K562 (cell line): ENCODE measurements around the gene TMEM267. TPM values are rescaled to one million over a fixed set of nuclear protein-coding genes. Genes with fewer than 3 reads are reported as not detected.

ENCODE experiments used
- ARID2 ChIP-seq: fragments of 450-650 bp; IDR thresholded peaks from 2 replicates; pipeline ENCODE4 v1.6.1; 2017; ENCODE audit warnings: antibody characterized with exemption, mild to moderate bottlenecking
- CBX1 ChIP-seq: sonication (generic); IDR thresholded peaks from 2 replicates; pipeline ENCODE4 v1.6.1; 2016; ENCODE audit warnings: antibody characterized with exemption, low read depth, mild to moderate bottlenecking
- ELF4 ChIP-seq: fragments of 450-650 bp; formaldehyde crosslinking; IDR thresholded peaks from 2 replicates; pipeline ENCODE4 v1.4.0; 2022; ENCODE audit warnings: missing genetic modification characterization
- GABPA ChIP-seq: fragments of 200-800 bp; sonication (Bioruptor generic); conservative IDR thresholded peaks from 2 replicates; pipeline ENCODE4 v1.6.1; 2016; ENCODE audit warnings: low read depth, missing genetic modification characterization, missing compliant biosample characterization
- ILF3 ChIP-seq: fragments of 450-650 bp; IDR thresholded peaks from 2 replicates; pipeline ENCODE4 v1.6.1; 2018; ENCODE audit warnings: antibody characterized with exemption, mild to moderate bottlenecking, moderate library complexity, borderline replicate concordance
- ILK ChIP-seq: fragments of 450-650 bp; IDR thresholded peaks from 2 replicates; pipeline ENCODE4 v1.6.1; 2016; ENCODE audit warnings: missing genetic modification characterization, low read depth, mild to moderate bottlenecking, missing compliant biosample characterization, moderate library complexity, borderline replicate concordance
- MAFG ChIP-seq: fragments of 450-650 bp; conservative IDR thresholded peaks from 2 replicates; pipeline ENCODE4 v1.6.1; 2016; ENCODE audit warnings: missing genetic modification characterization, missing compliant biosample characterization
- MAFK ChIP-seq: IDR thresholded peaks from 2 replicates; pipeline ENCODE4 v1.6.1; 2011; ENCODE audit warnings: low read length, improper control_type of control experiment
- NR2F6 ChIP-seq: fragments of 450-650 bp; formaldehyde crosslinking; IDR thresholded peaks from 2 replicates; pipeline ENCODE4 v1.4.0; 2020; ENCODE audit warnings: mild to moderate bottlenecking
- POLR2AphosphoS2 ChIP-seq: IDR thresholded peaks from 2 replicates; pipeline ENCODE4 v1.6.1; 2012; ENCODE audit warnings: low read length, improper control_type of control experiment
- POLR3A ChIP-seq: IDR thresholded peaks from 2 replicates; pipeline ENCODE4 v1.6.1; 2011; ENCODE audit warnings: borderline replicate concordance, mild to moderate bottlenecking, moderate library complexity; ENCODE audit not compliant: insufficient read length, insufficient read depth; ENCODE audit errors: extremely low read depth
- RAD51 ChIP-seq: fragments of 450-650 bp; IDR thresholded peaks from 2 replicates; pipeline ENCODE4 v1.7.1; 2016; ENCODE audit warnings: low read depth, mild to moderate bottlenecking, borderline replicate concordance
- RBM15 ChIP-seq: fragments of 200-400 bp; formaldehyde crosslinking; IDR thresholded peaks from 2 replicates; pipeline ENCODE4 v1.6.1; 2018; ENCODE audit warnings: mild to moderate bottlenecking, low read length, moderate library complexity; ENCODE audit not compliant: insufficient read depth
- RFX1 ChIP-seq: fragments of 450-650 bp; IDR thresholded peaks from 2 replicates; pipeline ENCODE4 v1.6.1; 2016; ENCODE audit warnings: mild to moderate bottlenecking, moderate library complexity
- SAFB2 ChIP-seq: fragments of 200-400 bp; formaldehyde crosslinking; IDR thresholded peaks from 2 replicates; pipeline ENCODE4 v1.6.1; 2018; ENCODE audit warnings: borderline replicate concordance, low read length, low read depth, moderate library complexity; ENCODE audit not compliant: severe bottlenecking
- SNIP1 ChIP-seq: fragments of 450-650 bp; IDR thresholded peaks from 2 replicates; pipeline ENCODE4 v1.7.1; 2017; ENCODE audit warnings: low read depth, mild to moderate bottlenecking
- SRSF1 ChIP-seq: fragments of 200-400 bp; formaldehyde crosslinking; IDR thresholded peaks from 2 replicates; pipeline ENCODE4 v1.6.1; 2017; ENCODE audit warnings: mild to moderate bottlenecking, low read depth, low read length, moderate library complexity
- XRCC5 ChIP-seq: fragments of 200-400 bp; formaldehyde crosslinking; IDR thresholded peaks from 2 replicates; pipeline ENCODE4 v1.6.1; 2017; ENCODE audit warnings: low read depth, mild to moderate bottlenecking, low read length
- YY1 ChIP-seq, 3 experiments: IDR thresholded peaks; 2 replicates each; pipeline ENCODE4 v1.6.1; 2011; ENCODE audit warnings: low read length in 2 of 3, mild to moderate bottlenecking in 2 of 3, moderate library complexity in 2 of 3, borderline replicate concordance in 1 of 3, control low read depth in 1 of 3, low read depth in 1 of 3; ENCODE audit not compliant: insufficient read depth in 3 of 3, insufficient replicate concordance in 2 of 3, control insufficient read depth in 1 of 3, insufficient read length in 1 of 3; ENCODE audit errors: extremely low read depth in 1 of 3
- ZBED1 ChIP-seq: IDR thresholded peaks from 2 replicates; pipeline ENCODE4 v1.6.1; 2014
- ZNF589 ChIP-seq: fragments of 200-800 bp; sonication (Bioruptor generic); IDR thresholded peaks from 2 replicates; pipeline ENCODE4 v1.6.1; 2016; ENCODE audit warnings: low read depth, missing genetic modification characterization, missing compliant biosample characterization
- ZNF668 ChIP-seq: fragments of 250-450 bp; sonication (Bioruptor Pico); IDR thresholded peaks from 2 replicates; pipeline ENCODE4 v1.8.0; 2022; ENCODE audit warnings: mild to moderate bottlenecking, inconsistent platforms
- polyA plus RNA-seq, 8 experiments: library from polyadenylated mRNA; depleted of rRNA in 4 of 8; stranded (reverse) in 5 of 8; unstranded in 3 of 8; fragments of >200 nt; fragmentation: Nextera tagmentation in 2 of 8; fragmentation: Illumina TruSeq in 1 of 8; extraction: Ambion mirVana in 2 of 8; extraction: Trizol in 1 of 8; gene quantifications; 2 replicates each; pipeline versions ENCODE4 v1.2.1 to v1.2.3, GENCODE V29; 2011 to 2014; ENCODE audit warnings: inconsistent platforms in 1 of 8, missing spikeins in 1 of 8
- total RNA-seq, 7 experiments: library from RNA; depleted of rRNA in 6 of 7; stranded (reverse); fragments of >200 nt in 6 of 7; fragmentation: Illumina TruSeq in 2 of 7; extraction: Trizol in 2 of 7; gene quantifications; 2 replicates each; pipeline versions ENCODE4 v1.2.1 to v1.2.3, GENCODE V29; 2011 to 2021; ENCODE audit warnings: low replicate concordance in 1 of 7
- TF ChIP-seq, protein P1 (sequence below): fragments of 250-450 bp; sonication (Bioruptor Pico); IDR thresholded peaks from 2 replicates; pipeline ENCODE4 v1.4.0; 2020
- TF ChIP-seq, protein P2 (sequence below): fragments of 450-650 bp; conservative IDR thresholded peaks from 2 replicates; pipeline ENCODE4 v1.6.1; 2016; ENCODE audit warnings: missing genetic modification characterization, low read depth, mild to moderate bottlenecking, control low read depth, missing compliant biosample characterization
- TF ChIP-seq, protein P3 (sequence below), 2 experiments: fragments of 450-650 bp in 1 of 2; sonication (generic) in 1 of 2; formaldehyde crosslinking; conservative IDR thresholded peaks; 2 replicates each; pipeline versions ENCODE4 v1.4.0 to v1.8.1; 2020 to 2022; ENCODE audit warnings: mild to moderate bottlenecking in 1 of 2, missing genetic modification reagents in 1 of 2
- TF ChIP-seq, protein P4 (sequence below): sonication (generic); formaldehyde crosslinking; IDR thresholded peaks from 2 replicates; pipeline ENCODE4 v1.8.0; 2022; ENCODE audit warnings: missing genetic modification reagents, mild to moderate bottlenecking, borderline replicate concordance

The TMEM267 gene
- total and polyA plus RNA-seq, 9 of the 15 experiments (the other 6 are each of a cell fraction or from before 2014, with no cell fraction given), result 8.1 to 61.1 (median 17.8) TPM

DNA sequence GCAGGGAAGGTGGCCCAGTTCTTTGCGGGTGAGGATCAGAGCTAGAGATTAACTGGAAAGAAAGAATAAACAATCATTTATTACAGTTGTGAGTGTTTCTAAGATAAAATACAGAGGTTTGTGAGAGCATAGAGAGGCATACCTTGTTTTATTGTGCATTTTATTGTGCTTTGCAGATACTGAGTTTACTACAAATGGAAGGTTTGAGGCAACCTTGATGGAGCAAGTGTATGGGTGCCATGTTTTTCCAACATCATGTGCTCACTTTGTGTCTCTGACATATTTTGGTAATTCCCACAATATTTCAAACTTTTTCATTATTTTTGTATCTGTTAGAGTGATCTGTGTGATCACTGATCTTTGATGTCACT, 32.0 kb upstream of the TMEM267 start (continued):
- TF ChIP-seq, protein P1, sequence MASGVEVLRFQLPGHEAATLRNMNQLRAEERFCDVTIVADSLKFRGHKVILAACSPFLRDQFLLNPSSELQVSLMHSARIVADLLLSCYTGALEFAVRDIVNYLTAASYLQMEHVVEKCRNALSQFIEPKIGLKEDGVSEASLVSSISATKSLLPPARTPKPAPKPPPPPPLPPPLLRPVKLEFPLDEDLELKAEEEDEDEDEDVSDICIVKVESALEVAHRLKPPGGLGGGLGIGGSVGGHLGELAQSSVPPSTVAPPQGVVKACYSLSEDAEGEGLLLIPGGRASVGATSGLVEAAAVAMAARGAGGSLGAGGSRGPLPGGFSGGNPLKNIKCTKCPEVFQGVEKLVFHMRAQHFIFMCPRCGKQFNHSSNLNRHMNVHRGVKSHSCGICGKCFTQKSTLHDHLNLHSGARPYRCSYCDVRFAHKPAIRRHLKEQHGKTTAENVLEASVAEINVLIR (CRISPR knock-in tag), result no peak
- TF ChIP-seq NR2F6 (CRISPR knock-in tag) (no peak), ARID2 (no peak), SNIP1 (no peak), POLR3A (no peak), ILK (tag) (no peak), ILF3 (no peak), ZNF589 (CRISPR knock-in tag) (no peak), ZBED1 (no peak), RBM15 (no peak), GABPA (tag) (no peak), POLR2AphosphoS2 (no peak), MAFG (no peak), SRSF1 (no peak), MAFK (no peak), ELF4 (CRISPR knock-in tag) (no peak), XRCC5 (no peak), ZNF668 (CRISPR knock-in tag) (no peak), YY1 (IDR thresholded peaks at IDR 0.05; ENCODE audit: borderline replicate concordance in 1 of 3, control insufficient read depth in 1 of 3, extremely low read depth in 1 of 3, insufficient read depth in 3 of 3, insufficient read length in 1 of 3, insufficient replicate concordance in 2 of 3, low read depth in 1 of 3, low read length in 2 of 3) (peak in 1 of 3 experiments; percentile 83), RAD51 (no peak), SAFB2 (no peak), RFX1 (no peak), CBX1 (no peak)
- TF ChIP-seq, protein P2, sequence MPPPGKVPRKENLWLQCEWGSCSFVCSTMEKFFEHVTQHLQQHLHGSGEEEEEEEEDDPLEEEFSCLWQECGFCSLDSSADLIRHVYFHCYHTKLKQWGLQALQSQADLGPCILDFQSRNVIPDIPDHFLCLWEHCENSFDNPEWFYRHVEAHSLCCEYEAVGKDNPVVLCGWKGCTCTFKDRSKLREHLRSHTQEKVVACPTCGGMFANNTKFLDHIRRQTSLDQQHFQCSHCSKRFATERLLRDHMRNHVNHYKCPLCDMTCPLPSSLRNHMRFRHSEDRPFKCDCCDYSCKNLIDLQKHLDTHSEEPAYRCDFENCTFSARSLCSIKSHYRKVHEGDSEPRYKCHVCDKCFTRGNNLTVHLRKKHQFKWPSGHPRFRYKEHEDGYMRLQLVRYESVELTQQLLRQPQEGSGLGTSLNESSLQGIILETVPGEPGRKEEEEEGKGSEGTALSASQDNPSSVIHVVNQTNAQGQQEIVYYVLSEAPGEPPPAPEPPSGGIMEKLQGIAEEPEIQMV, result no peak
- TF ChIP-seq, protein P3, sequence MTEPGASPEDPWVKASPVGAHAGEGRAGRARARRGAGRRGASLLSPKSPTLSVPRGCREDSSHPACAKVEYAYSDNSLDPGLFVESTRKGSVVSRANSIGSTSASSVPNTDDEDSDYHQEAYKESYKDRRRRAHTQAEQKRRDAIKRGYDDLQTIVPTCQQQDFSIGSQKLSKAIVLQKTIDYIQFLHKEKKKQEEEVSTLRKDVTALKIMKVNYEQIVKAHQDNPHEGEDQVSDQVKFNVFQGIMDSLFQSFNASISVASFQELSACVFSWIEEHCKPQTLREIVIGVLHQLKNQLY (CRISPR knock-in tag; conservative IDR thresholded peaks at IDR 0.05), result no peak
- TF ChIP-seq, protein P4, sequence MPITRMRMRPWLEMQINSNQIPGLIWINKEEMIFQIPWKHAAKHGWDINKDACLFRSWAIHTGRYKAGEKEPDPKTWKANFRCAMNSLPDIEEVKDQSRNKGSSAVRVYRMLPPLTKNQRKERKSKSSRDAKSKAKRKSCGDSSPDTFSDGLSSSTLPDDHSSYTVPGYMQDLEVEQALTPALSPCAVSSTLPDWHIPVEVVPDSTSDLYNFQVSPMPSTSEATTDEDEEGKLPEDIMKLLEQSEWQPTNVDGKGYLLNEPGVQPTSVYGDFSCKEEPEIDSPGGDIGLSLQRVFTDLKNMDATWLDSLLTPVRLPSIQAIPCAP (CRISPR knock-in tag), result no peak
